LHCN-M2 (cell line): ENCODE measurements around the gene OR5AC2. TPM values are rescaled to one million over a fixed set of nuclear protein-coding genes. Genes with fewer than 3 reads are reported as not detected.

Experiments
- DNase-seq: peaks from one replicate; pipeline ENCODE4 v3.0.0-alpha.2; 2012; ENCODE audit warnings: low read depth
- polyA plus RNA-seq: library from polyadenylated mRNA; unstranded; fragments of >200 nt; gene quantifications from one replicate; pipeline ENCODE4 v1.2.1, GENCODE V29; 2012; ENCODE audit warnings: missing spikeins
- total RNA-seq: library from RNA; depleted of rRNA; stranded (reverse); fragments of >200 nt; gene quantifications from 2 replicates; pipeline ENCODE4 v1.2.3, GENCODE V29; 2014; rRNA removed

The OR5AC2 gene, protein sequence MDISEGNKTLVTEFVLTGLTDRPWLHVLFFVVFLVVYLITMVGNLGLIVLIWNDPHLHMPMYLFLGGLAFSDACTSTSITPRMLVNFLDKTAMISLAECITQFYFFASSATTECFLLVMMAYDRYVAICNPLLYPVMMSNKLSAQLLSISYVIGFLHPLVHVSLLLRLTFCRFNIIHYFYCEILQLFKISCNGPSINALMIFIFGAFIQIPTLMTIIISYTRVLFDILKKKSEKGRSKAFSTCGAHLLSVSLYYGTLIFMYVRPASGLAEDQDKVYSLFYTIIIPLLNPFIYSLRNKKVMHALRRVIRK
- total RNA-seq = not detected in 2 replicates
- not detected for polyA plus RNA-seq

DNA sequence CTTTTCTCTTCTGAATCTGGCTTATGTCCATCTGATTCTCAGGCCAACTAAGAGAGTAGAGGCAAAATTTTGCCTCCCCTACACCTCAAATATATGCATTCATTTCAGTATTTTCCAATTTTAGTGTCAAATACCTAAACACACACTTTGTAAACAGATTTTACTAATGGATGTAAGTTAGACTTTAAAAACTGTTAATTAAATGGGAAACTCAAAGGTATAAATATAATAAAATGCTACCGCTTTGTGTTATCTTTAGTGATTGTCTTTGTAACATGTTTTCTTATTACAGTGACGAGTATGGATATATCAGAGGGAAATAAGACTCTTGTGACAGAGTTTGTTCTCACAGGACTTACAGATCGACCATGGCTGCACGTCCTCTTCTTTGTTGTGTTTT is at the start of gene OR5AC2:
OR5AC2 (plus strand) TSS at position 301 of the 400 bp plus-strand sequence; CDS start at position 301, 0 bp downstream.
- DNase-seq = no peak

DNA sequence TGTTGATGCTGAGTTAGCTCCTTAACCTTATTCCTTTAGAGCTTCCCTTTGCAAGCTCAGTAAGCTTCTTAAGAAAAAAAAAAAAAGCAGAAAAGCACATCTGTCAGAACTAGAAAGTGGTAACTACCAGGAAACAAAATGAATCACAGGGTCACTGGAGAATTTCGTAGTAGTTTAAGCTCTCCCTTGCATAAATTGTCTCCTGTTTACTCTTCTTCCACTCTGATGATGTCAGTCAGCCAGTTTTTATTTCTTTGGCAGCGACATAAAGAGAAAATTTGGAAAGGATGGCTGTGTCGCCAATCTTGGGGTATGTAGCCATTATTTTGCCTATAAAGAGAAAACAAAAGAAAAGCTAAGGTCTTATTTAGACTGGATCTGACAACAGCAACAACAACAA is 48.7 kb upstream of the OR5AC2 start:
- DNase-seq = peak; percentile 22

DNA sequence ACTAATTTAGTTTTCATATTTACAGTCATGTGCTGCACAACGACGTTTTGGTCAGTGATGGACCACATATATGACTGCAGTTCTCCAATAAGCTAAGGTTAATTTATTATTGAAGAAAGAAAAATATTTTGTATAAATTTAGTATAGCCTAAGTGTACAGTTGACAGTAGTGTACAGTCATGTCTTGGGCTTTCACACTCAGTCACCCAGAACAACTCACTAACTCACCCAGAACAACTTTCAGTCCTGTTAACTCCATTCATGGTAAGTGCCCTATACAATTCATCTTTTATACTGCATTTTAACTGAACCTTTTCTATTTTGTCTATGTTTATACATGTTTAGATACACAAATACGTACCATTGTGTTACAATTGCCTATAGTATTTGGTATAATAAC is 48.1 kb upstream of the OR5AC2 start:
- no peak for DNase-seq

DNA sequence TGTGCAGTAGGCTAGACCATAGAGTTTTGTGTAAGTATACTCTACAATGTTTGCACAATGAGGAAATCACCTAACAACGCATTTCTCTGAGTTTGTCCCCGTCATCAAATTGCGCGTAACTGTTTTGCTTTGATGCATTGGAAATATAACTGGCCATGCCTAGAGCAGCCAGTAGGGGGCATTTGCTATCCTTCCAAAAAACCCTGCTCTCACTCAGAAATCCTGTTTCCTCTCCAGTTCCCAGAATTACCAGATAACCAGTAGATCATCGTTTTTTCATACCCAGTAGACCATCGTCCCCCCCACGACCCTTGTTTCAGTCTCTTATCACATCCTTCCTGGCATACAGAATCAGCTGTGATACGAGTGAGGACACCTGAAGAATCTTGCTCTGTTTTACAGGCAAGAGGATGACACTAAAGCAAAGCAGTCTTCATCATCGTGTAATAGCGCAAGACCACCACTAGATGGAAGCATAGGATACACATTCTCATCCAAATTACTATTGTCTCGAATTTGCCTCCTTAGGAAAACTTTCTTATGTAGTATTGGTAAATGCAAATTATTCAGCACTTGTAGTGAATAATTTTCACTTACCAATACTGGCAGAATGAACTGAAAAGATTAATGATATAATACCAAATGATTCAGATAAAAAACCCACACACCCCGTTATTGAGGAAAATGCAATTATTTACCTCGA is 47.5 kb upstream of the OR5AC2 start:
- DNase-seq = peak; percentile 78

DNA sequence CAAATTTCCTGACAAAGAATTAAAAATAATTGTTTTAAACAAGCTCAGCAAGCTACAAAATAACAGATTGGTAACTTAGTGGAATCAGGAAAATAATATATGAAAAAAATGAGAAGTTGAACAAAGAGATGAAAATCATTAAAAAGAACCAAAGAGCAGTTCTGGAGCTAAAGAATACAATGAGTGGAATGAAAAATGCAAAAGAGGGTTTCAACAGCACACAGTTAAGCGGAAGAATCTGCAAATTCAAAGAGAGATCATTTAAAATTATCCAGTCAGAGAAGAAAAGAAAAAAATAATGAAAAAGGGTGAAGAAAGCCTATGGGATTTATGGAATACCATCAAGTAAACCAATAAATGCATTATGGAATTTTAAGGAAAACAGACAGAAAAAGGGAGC is 45.6 kb upstream of the OR5AC2 start:
- no peak for DNase-seq

DNA sequence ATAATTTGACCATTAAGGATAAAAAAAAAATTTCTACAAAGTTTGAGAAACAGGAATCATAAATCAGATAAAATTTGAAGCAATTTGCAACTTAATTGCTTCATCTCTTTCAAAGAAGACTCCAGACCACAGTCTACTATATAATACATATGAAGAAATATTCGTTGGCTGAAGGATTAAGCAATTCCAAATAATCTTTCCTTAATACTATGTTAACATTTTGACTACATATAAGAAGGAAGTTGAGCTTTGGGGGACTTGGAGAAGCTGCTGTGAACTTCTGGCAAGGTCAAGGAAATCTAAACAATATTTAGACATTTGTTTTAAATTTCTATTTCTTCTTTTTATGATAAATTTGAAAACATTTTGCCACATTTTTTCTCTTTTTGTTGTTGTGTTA is 38.4 kb upstream of the OR5AC2 start:
- DNase-seq = no peak

DNA sequence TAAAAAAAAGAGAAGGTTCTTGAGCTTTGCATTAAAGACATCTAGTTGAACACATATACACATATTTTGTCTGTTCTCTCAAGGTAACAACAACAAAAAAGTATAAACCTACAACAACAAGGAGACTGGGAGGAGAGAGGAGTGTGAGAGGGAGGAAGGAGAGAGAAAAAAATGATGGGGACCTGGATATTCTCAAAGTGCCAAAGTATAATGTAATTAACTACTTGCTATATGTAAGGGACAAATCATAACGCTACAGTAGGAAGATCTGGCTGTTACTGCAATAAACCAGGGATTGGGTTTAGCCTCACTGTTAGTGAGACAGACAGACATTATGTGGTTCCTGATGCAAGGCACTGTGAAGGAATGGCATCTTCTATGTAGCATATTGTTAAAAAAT is 37.7 kb upstream of the OR5AC2 start:
- no peak for DNase-seq

DNA sequence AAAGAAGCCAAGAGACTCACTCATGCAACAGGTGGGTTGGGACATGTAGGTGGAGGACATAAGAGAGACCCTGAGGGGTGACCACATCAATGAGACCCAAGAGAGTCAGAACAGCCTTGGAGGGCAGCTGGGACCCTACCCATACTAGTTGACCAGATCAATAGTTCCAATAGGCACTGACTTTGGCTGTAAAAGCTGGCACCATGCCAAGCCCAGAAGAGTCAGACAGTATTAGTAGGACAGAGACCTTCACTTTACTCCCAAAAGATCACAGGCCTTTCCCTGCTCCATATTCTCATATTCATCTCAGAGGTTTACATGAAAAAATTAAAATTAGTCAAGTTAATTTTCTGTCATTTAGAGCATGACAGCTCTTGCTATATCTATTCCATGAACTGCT is 30.9 kb upstream of the OR5AC2 start:
- DNase-seq = no peak

DNA sequence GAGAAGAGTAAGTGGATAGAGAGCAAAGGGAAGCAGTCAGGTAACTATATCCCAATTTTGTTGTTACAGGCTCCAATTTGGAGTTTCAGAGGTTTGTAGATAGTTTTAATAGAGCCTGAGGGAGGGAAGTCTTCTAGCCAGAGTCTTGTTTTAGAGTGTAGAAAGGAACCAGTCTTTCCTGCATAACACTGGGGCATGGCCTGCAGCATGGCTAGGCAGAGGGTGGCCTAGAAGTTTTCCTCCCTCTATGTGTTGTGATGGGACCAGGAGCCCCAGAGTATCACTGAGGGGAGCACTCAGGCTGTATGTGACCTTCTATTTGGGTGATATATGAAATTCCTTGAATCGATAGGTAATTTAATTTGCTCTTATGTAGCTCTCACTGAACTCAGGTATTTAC is 29.3 kb upstream of the OR5AC2 start:
- no peak for DNase-seq

DNA sequence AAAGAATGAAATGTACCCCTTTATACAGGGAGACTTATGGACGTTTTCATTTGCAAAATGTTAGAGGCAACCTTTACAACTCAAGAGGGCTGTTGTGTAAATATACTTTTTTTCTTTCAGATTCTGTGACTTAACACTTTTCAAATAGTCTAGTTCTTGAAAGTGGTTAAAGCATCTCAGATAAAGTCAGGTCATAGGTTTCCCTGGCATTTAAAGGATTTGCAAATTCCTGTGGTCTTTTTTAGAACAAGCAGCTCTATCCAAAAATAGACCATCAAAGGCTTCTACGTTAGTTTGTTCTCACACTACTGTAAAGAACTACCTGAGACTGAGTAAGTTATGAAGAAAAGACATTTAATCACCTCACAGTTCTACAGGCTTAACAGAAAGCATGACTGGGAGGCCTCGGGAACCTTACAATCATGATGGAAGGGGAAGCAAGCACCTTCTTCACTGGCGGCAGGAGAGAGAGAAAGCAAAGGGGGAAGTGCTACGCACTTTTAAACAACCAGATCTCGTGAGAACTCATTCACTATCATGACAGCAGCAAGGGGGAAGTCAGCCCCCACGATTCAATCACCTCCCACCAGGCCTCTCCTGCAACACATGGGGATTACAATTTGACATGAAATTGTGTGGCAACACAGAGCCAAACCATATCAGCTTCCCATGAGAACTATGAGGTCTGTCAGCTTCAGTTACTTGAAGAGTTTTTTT is 28.6 kb upstream of the OR5AC2 start:
- no peak for DNase-seq

DNA sequence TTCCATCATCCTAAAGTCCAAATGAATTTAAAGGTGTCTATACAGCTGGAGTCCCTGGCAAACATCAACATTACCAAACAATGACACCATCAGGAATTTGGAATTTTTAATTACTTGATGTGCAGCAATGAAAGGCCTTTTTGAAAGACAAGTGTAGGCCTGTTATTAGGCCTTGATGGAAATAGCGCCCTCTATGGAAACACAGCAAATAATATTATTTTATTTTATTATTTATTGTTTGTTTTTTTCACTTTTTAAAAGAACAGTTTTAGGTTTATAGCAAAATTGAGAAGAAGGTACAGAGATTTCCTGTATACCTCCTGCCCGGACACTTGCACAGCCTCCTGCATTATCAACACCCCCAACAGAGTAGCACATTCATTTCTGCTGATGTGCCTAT is 18.1 kb upstream of the OR5AC2 start:
- DNase-seq = no peak

DNA sequence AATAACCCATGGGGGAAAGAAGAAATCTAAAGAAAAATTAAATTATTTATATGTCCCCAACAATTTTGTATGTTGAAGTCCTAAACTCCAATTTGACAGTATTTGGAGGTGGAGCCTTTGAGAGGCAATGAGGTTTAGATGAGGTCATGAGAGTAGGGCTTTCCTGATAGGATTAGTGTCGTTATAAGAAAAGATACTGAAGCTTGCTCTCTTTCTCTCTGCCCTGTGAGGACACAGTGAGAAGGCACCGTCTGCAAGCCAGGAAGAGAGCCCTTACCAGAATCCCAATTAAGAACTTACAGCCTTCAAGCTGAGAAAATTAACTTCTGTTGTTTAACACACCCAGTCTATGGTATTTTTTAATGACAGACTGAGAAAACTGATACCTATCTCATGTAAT is 16.1 kb upstream of the OR5AC2 start:
- DNase-seq = no peak

DNA sequence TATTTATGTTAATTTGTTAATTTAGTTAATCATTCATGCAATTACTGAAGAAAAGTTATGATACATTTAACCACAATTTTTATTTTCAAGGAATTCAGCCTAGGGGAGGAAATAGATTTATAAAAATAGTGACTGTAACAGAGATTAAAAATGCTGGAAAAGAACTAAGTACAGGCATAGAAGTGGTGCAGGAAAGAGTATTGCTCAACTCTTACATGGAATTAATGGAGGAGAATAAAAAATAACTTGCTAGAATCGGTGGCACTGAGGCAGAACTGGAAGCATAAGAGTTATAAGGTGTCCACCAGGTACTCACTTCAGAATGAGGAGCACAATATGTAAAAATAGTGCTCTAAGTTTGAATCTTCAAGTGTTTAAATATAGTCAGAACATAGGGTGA is 13.5 kb upstream of the OR5AC2 start:
- DNase-seq = no peak

DNA sequence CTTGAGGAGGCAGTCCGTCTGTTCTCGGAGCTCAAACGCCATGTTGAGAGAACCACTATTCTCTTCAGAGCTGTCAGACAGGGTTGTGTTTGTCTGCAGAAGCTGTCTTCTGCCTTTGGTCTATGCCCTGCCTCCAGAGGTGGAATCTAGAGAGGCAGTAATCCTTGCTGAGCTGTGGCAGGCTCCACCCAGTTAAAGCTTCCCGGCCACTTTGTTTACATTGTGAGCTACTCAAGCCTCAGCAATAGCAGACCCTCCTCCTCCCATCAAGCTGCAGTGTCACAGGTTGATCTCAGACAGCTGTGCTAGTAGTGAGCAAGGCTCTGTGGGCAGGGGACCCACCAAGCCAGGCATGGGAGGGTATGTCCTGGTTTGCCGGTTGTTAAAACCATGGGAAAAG is 8.9 kb downstream of the OR5AC2 start:
- DNase-seq = no peak

DNA sequence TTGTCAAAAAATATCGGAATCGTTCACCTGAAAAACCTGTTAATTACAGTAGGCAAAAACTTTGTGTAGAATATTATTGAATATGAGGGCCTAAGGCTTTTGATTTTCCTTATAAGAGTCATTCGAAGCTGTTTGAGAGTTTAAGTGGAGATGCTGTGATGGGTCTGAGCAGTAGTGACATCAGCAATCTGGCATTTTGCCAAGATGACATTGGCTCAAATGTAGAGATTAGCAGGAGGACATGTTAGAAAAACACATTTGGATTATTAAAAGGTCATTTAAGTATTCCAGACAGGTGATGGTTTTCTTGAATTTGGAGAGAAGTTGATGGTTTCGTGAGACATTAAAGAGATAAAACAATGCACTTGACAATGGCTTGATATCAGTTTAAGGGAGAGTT is 12.9 kb downstream of the OR5AC2 start:
- DNase-seq = no peak

DNA sequence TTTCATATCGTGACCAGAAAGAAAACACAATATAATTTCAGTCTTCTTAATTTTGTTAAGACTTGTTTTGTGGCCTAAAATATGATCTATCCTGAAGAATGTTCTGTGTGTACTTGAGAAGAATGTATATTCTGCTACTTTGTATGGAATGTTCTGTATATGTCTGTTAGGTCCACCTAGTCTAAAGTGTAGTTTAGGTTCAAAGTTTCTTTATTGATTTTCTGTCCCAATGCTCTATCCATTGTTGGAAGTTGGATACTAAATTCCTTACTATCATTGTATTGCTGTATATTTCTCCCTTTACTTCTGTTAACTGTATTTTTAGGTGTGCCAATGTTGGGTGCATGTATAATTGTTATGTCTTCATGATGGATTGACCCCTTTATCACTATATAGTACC is 21.2 kb downstream of the OR5AC2 start:
- no peak for DNase-seq

DNA sequence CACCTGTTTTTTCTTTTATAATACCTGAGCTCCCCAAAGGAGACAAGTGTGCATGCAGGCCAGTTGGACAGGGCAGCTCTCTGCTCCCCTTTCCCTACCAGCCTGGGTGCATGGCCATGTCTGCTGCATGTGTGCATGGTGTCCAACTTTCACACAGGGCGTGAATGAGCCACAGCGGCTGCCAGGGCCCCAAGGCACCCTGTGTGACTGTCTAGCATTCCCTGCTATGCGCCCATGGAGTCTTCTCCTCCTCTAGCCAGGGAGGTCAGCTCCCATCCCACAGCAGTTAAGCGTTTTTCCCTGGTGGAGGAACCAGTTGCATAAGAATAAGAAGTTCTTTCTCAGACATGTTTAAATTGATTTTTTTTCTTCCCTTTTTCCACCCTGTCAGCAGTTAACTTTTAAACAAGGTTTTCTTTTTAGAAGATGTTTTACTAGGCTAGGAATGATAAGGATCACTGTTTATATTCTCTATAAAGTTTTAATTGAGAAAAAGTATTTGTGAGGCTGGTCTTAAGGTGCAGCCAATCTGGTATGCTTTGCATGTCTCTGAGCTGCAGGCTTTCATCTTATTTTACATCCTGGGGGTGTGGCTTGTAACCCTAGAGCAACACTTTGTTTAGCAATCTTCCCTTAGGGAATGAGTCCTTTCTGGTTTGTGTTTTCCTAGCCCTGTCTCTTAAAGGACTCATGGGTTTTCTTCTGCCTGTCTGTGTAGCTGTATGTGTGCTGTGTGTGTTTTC is 23.0 kb downstream of the OR5AC2 start:
- no peak for DNase-seq

DNA sequence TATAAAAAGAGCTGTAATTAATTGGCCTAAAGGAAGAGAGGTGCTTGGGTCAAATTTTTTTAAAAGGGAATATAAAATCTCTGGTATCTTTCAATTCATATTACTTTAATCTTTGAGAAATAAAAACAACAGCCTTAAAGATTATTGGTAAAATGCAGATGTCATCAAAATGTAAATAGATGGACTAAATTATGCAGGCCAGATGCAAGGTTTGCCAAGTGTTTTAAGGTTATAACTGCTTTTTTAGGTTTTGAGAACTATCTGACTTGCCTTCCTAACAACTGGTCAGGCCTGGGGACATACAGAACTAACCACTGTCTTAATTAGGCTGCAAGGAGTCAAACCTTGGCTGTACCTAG is 23.6 kb downstream of the OR5AC2 start:
- DNase-seq = no peak

DNA sequence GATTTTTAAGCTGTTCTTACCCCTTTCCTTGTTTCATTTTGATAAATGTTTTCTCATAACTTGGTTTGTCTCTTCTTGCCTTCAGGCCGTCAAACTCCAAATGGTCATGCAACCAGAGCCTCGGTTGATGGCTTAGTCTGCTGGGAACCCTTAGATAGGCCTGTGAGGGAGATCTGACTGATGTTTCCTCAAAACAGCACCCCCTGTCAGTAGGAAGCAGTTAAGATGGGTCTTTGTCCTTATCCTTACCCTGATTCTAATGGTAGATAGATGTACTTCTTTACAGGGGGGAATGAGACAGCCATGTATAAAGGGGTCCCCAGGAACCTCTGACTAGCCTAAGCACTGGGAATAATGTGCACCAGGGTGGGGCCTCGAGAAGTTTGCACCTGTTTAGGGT is 27.3 kb downstream of the OR5AC2 start:
- DNase-seq = no peak

DNA sequence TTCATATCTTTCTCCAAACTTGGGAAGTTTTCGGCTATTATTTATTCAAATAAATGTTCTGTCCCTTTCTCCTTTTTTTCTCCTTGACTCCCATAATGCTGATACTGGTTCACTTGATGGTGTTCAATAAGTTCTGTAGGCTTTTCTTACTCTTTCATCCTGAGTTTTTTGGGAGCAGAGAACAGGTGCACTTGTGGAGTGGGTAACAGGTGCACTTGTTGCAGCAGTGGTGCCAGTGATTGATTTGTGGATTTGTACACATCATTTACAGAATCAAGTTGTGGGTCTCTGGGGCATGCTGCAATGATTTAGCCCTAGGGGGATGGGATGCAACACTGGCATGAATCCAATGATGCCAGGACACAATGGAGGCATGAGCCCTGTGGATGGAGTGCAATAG is 28.7 kb downstream of the OR5AC2 start:
- DNase-seq = no peak

DNA sequence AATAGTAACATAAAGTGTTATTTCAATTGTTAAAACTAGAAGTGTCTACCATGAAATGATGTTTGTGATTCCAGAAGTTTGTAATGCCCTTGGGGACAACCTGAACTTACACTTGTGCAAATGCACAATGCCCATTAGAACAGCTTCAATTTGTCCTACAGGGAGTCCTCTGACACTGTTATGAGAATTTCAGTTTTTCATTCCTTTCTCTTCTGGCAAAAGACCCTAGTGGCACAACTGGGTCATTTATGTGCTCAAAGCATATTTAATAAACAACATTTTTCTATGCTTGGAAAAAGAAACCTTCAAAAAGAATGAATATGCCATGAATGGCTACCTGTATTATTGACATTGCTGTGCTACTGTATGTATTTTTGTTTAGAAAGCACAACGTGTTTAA is 43.4 kb downstream of the OR5AC2 start, which contains the start of gene OR5H1:
OR5H1 (plus strand) TSS at position 301 of the 400 bp plus-strand sequence. CDS start 1,977 bp downstream, outside the sequence.
- no peak for DNase-seq

DNA sequence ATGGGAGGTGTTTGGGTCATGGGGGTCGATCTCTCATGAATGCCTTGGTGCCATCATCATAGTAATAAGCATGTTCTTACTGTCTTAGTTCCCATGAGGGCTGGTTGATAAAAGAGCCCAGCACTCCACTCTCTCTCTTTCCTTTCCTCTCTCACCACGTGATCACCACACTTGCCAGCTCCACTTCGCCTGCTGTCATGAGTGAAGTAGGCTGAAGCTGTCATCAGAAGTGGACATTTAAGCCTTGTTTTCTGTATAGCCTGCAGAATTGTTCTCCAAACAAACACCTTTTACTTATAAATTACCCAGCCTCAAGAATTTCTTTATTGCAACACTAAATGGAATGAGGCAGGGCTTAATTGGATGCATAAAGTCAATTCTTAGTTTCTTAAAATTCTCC is 49.7 kb downstream of the OR5AC2 start:
- DNase-seq = no peak
